Astrocyte (in vitro differentiated cells and primary cell): Measurements from ENCODE around the gene GNB1. TPM values are rescaled to one million over a fixed set of nuclear protein-coding genes. Genes with fewer than 3 reads are reported as not detected.

ENCODE experiments used
- DNase-seq: peaks from one replicate; pipeline ENCODE4 v3.0.0-alpha.2; 2010; ENCODE audit warnings: low read depth
- FAIRE-seq: peaks from 2 replicates; lab custom pipeline; 2011; peaks lifted over from hg19 to GRCh38; lab: Jason Lieb, UNC
- H2AFZ ChIP-seq: 2 replicates; pipeline ENCODE4 v1.6.0; 2012; ENCODE audit warnings: low read depth, low read length, inconsistent platforms
- H3K27ac ChIP-seq: 2 replicates; pipeline ENCODE4 v1.5.1; 2011; ENCODE audit warnings: low read depth, low read length, inconsistent platforms
- H3K27me3 ChIP-seq: 2 replicates; pipeline ENCODE4 v1.6.0; 2011; ENCODE audit warnings: low read length, inconsistent platforms; ENCODE audit not compliant: insufficient read depth
- H3K36me3 ChIP-seq: 2 replicates; pipeline ENCODE4 v1.5.1; 2011; ENCODE audit warnings: low read length, inconsistent platforms; ENCODE audit not compliant: insufficient read depth
- H3K4me1 ChIP-seq: 2 replicates; pipeline ENCODE4 v1.5.1; 2011; ENCODE audit warnings: low read length, inconsistent platforms; ENCODE audit not compliant: insufficient read depth
- H3K4me2 ChIP-seq: 2 replicates; pipeline ENCODE4 v1.6.0; 2012; ENCODE audit warnings: low read length, inconsistent platforms
- H3K4me3 ChIP-seq: 2 replicates; pipeline ENCODE4 v1.5.1; 2011; ENCODE audit warnings: low read depth, mild to moderate bottlenecking, low read length, inconsistent platforms; ENCODE audit not compliant: insufficient read depth
- H3K79me2 ChIP-seq: 2 replicates; pipeline ENCODE4 v1.6.0; 2012; ENCODE audit warnings: mild to moderate bottlenecking, low read length, inconsistent platforms; ENCODE audit not compliant: insufficient read depth
- H3K9ac ChIP-seq: 2 replicates; pipeline ENCODE4 v1.6.0; 2012; ENCODE audit warnings: mild to moderate bottlenecking, low read length, inconsistent platforms
- H3K9me3 ChIP-seq: 2 replicates; pipeline ENCODE4 v1.5.1; 2012; ENCODE audit warnings: low read depth, mild to moderate bottlenecking, low read length, inconsistent platforms; ENCODE audit not compliant: insufficient read depth
- H4K20me1 ChIP-seq: 2 replicates; pipeline ENCODE4 v1.6.0; 2012; ENCODE audit warnings: low read length, inconsistent platforms; ENCODE audit not compliant: insufficient read depth
- H3K27ac Mint-ChIP-seq: one replicate; pipeline ENCODE4 v1.8.0; 2021; ENCODE audit warnings: mild to moderate bottlenecking, mixed read lengths; ENCODE audit not compliant: unreplicated experiment
- H3K27me3 Mint-ChIP-seq: one replicate; pipeline ENCODE4 v1.8.0; 2021; ENCODE audit warnings: low read depth, mixed read lengths; ENCODE audit not compliant: unreplicated experiment
- H3K36me3 Mint-ChIP-seq: one replicate; pipeline ENCODE4 v1.8.0; 2021; ENCODE audit warnings: low read depth, mixed read lengths; ENCODE audit not compliant: unreplicated experiment
- H3K4me1 Mint-ChIP-seq: one replicate; pipeline ENCODE4 v1.8.0; 2021; ENCODE audit warnings: low read depth, mixed read lengths; ENCODE audit not compliant: unreplicated experiment
- H3K4me3 Mint-ChIP-seq: one replicate; pipeline ENCODE4 v1.8.0; 2021; ENCODE audit warnings: mild to moderate bottlenecking, moderate library complexity, mixed read lengths; ENCODE audit not compliant: unreplicated experiment
- H3K9me3 Mint-ChIP-seq: one replicate; pipeline ENCODE4 v1.8.0; 2021; ENCODE audit warnings: mild to moderate bottlenecking, mixed read lengths; ENCODE audit not compliant: unreplicated experiment
- CTCF ChIP-seq: IDR thresholded peaks from 2 replicates; pipeline ENCODE4 v1.5.1; 2011; ENCODE audit warnings: low read depth, mild to moderate bottlenecking, inconsistent platforms, low read length, moderate library complexity; ENCODE audit not compliant: insufficient read depth
- EZH2 ChIP-seq: IDR thresholded peaks from 2 replicates; pipeline ENCODE4 v1.6.1; 2012; ENCODE audit warnings: mild to moderate bottlenecking, low read length, inconsistent platforms; ENCODE audit not compliant: insufficient read depth
- total RNA-seq: library from RNA; stranded (reverse); gene quantifications from 2 replicates; pipeline ENCODE4 v1.2.1, GENCODE V29; 2021

The GNB1 gene
- total RNA-seq, 1 donor from 2014 or later = 602 TPM

- Histone ChIP-seq H3K27ac (no peak overlapping the region), H3K27me3 (no peaks in the 10 kb centered on the region), H4K20me1 (peaks cover 84% of the 10 kb centered on the region), H3K36me3 (peaks cover 52% of the 10 kb centered on the region), H3K4me3 (no peak overlapping the region), H3K9me3 (no peaks in the 10 kb centered on the region), H3K4me1 (no peaks in the 10 kb centered on the region), H2AFZ (no peak overlapping the region), H3K9ac (no peak overlapping the region), H3K4me2 (no peak overlapping the region), H3K79me2 (peaks cover 92% of the 10 kb centered on the region)
- no peaks in the 10 kb centered on the region for H3K27me3 Mint-ChIP-seq
- no peak overlapping the region for H3K4me3 Mint-ChIP-seq
- DNase-seq = no peak
- TF ChIP-seq EZH2 (no peak), CTCF (no peak)
- H3K9me3 Mint-ChIP-seq = no peaks in the 10 kb centered on the region
- peaks cover 23% of the 10 kb centered on the region for H3K36me3 Mint-ChIP-seq
- FAIRE-seq = no peak
- H3K27ac Mint-ChIP-seq = no peak overlapping the region
- peaks cover 5% of the 10 kb centered on the region for H3K4me1 Mint-ChIP-seq
Observed at GRCh38 chr1:1817221-1817620, 73.7 kb downstream of the GNB1 start.

GRCh38 chr1:1815606-1816281 lies 75.1 kb downstream of the GNB1 start:
- H4K20me1 ChIP-seq = peaks cover 76% of the 10 kb centered on the region
- H3K4me1 ChIP-seq = no peaks in the 10 kb centered on the region
- H3K79me2 ChIP-seq = peaks cover 86% of the 10 kb centered on the region
- H3K27me3 ChIP-seq = no peaks in the 10 kb centered on the region
- Mint-ChIP-seq H3K27me3 (no peaks in the 10 kb centered on the region), H3K27ac (no peak overlapping the region), H3K9me3 (no peaks in the 10 kb centered on the region), H3K36me3 (peaks cover 23% of the 10 kb centered on the region), H3K4me1 (peaks cover 5% of the 10 kb centered on the region), H3K4me3 (no peak overlapping the region)
- DNase-seq (no peak), FAIRE-seq (no peak)
- H2AFZ ChIP-seq = no peak overlapping the region
- H3K9ac ChIP-seq = no peak overlapping the region
- no peaks in the 10 kb centered on the region for H3K9me3 ChIP-seq
- TF ChIP-seq EZH2 = no peak
- no peak for TF ChIP-seq CTCF
- H3K4me2 ChIP-seq = no peak overlapping the region
- H3K4me3 ChIP-seq = no peak overlapping the region
- peaks cover 43% of the 10 kb centered on the region for H3K36me3 ChIP-seq
- no peak overlapping the region for H3K27ac ChIP-seq

- Mint-ChIP-seq H3K9me3 (no peaks in the 10 kb centered on the region), H3K4me3 (no peak overlapping the region), H3K4me1 (peaks cover 13% of the 10 kb centered on the region), H3K27ac (no peak overlapping the region), H3K27me3 (no peaks in the 10 kb centered on the region), H3K36me3 (peaks cover 14% of the 10 kb centered on the region)
- Histone ChIP-seq H3K27me3 (no peaks in the 10 kb centered on the region), H3K36me3 (peaks cover 42% of the 10 kb centered on the region), H4K20me1 (peaks cover 80% of the 10 kb centered on the region), H3K4me2 (no peak overlapping the region), H3K4me3 (no peak overlapping the region), H3K9me3 (no peaks in the 10 kb centered on the region), H2AFZ (no peak overlapping the region), H3K79me2 (peaks cover 85% of the 10 kb centered on the region), H3K4me1 (peaks cover 8% of the 10 kb centered on the region), H3K9ac (no peak overlapping the region), H3K27ac (no peak overlapping the region)
- no peak for DNase-seq
- no peak for TF ChIP-seq CTCF
- TF ChIP-seq EZH2 = no peak
- no peak for FAIRE-seq
Observed at GRCh38 chr1:1809489-1809888, 81.4 kb downstream of the GNB1 start.
